ENCODE results near the gene SERTAD3. TPM values are rescaled to one million over a fixed set of nuclear protein-coding genes. Genes with fewer than 3 reads are reported as not detected.
"Not testable (repeated sequence)": the region's sequence is repeated elsewhere in the genome, so short reads cannot be mapped to it uniquely, and the experiment has no call there.

The SERTAD3 gene
- total and polyA plus RNA-seq, 8 donors: 4.9 to 15.0 (median 8.4) TPM

DNA sequence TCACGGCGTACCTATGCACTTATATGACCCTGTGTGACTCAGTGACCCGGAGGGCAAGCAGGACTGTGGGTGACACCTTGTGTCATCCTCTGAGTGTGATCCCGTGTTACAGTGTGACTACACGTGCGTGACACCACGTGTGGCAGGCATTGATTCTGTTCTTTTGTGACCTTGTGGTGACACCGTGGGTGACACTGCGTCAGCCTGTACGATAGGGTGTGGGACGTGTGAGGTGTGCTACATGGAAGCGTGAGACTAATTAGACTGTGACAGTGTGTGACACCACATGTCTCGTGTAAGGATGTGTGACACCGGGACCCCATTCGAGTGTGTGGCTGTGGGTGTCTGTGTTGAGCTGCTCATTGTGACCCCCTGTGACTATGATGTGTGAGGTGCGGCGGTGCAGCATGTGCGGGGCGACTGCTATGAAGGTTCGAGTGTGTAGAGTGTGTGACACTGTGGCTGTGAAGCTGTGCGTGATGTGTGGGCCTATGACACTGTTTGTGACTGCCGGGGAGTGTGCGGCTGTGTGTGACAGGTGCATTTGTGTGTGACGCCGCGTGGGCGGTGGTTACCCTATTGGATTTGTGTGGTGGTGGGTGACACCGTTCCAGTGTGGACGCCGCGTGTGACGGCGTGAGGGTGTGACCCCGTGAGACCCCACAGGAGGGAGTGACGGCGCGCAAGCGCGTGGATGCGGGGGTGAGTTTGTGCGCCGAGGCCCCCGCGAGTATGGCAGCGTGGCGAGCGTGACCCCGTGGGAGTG is 22.3 kb upstream of the SERTAD3 start:
- intact Hi-C loops (cut with DNase I): no loop called here
- Histone ChIP-seq H3K27me3 (no peaks in the 10 kb centered on the region), H3K27ac (peak overlapping the region; percentile 7 to 89 (median 60)), H3K36me3 (no peaks in the 10 kb centered on the region), H3K4me3 (peak overlapping the region; percentile 18 to 69 (median 35)), H3K9me3 (no peaks in the 10 kb centered on the region), H3K4me1 (peaks cover 3 to 19% (median 4%) of the 10 kb centered on the region in 3 donors)
- TF ChIP-seq, protein P1, sequence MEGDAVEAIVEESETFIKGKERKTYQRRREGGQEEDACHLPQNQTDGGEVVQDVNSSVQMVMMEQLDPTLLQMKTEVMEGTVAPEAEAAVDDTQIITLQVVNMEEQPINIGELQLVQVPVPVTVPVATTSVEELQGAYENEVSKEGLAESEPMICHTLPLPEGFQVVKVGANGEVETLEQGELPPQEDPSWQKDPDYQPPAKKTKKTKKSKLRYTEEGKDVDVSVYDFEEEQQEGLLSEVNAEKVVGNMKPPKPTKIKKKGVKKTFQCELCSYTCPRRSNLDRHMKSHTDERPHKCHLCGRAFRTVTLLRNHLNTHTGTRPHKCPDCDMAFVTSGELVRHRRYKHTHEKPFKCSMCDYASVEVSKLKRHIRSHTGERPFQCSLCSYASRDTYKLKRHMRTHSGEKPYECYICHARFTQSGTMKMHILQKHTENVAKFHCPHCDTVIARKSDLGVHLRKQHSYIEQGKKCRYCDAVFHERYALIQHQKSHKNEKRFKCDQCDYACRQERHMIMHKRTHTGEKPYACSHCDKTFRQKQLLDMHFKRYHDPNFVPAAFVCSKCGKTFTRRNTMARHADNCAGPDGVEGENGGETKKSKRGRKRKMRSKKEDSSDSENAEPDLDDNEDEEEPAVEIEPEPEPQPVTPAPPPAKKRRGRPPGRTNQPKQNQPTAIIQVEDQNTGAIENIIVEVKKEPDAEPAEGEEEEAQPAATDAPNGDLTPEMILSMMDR (IDR thresholded peaks at IDR 0.05): no peak
- ATAC-seq (peak; percentile 1 to 7 (median 4)), DNase-seq (peak; percentile 35 to 74 (median 58)), FAIRE-seq (no peak)
- WGBS, 2 donors: 4 to 6% methylated on average over 48 of the region's 48 CpGs

DNA sequence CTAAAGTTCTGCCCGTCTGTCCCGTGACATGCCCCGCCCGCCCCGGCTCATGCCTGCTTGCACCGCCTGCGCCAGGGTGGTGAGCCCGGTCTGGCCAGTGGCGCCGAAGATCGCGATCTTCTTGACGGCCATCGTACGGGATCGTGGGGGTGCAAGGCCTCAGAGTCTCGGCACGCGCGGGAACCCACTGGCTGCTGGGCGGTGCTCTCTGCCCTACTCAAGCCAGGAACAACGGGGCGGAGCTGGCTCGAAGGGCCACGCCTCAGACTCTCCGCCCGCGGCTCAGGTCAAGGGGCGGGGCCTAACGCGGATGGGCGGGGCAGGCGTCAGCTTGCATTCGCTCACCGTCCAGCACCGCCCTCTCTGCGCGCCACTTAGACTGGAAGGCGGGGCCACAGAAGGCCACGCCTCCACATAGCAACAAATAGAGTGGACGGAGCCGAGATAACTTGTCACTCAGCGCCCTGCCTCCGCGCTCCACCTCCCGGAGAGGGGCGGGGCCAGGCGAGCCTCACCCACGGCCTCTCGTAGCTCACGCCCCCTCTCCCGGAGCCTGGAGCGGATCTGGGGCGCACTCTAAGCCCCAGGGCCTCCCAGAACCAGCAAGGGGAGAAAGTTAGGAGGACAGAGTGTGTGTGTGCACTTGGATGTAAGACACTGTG is 21.6 kb upstream of the SERTAD3 start, which contains the start of gene BLVRB:
TSS of gene BLVRB (minus strand) at position 189 of the 662 bp plus-strand sequence. CDS start at position 132, 57 bp downstream.
- intact Hi-C loops (cut with DNase I): no loop called here
- Histone ChIP-seq H3K27ac (peak within 1 kb of the TSS; percentile 57 to 91 (median 88)), H3K4me1 (peaks cover 3 to 19% (median 4%) of the 10 kb centered on the region in 3 donors), H3K4me3 (peak within 1 kb of the TSS; percentile 50 to 77 (median 62)), H3K27me3 (no peaks in the 10 kb centered on the region), H3K9me3 (no peaks in the 10 kb centered on the region), H3K36me3 (no peaks in the 10 kb centered on the region)
- peak; percentile 89 for FAIRE-seq
- 0% methylated on average over 46 to 54 of the region's 54 CpGs for WGBS, 2 donors
- TF ChIP-seq, protein P1 (IDR thresholded peaks at IDR 0.05): no peak
- DNase-seq: peak; percentile 99 to 100 (median 100)
- ATAC-seq: peak; percentile 91 to 93 (median 92)

DNA sequence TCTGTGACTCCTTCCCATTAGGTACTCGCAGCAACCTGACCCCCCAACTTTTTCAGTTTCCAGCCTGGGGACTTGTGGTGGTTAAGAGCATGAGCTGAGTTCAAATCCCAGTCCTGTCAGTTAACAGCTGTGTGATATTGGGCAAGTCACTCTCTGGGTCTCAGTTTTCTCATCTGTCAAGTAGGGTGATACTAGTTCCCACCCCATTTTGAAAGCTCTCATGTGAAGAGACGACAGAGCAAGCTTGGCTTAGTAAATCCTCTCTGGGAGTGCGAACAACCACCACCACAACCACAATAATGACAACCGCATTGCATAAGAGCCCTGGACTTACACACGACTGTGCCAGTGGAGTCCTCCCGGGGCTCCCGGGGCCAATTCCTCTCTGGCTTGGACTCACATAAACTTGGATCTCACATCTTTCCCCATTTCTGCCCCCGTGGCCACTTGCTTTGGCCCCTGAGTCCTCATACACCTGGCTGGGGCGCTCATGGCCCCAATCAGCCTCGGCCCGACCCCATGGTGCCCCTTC is 21.0 kb upstream of the SERTAD3 start:
- no peaks in the 10 kb centered on the region for H3K36me3 ChIP-seq
- TF ChIP-seq, protein P1 (IDR thresholded peaks at IDR 0.05): no peak
- WGBS, 2 donors: 9 to 12% methylated on average over 11 of the region's 11 CpGs
- intact Hi-C loops (cut with DNase I): no loop called here
- FAIRE-seq: no peak
- no peaks in the 10 kb centered on the region for H3K9me3 ChIP-seq
- peak overlapping the region; percentile 50 to 77 (median 62) for H3K4me3 ChIP-seq
- peak overlapping the region; percentile 57 to 91 (median 88) for H3K27ac ChIP-seq
- H3K4me1 ChIP-seq: peaks cover 3 to 19% (median 4%) of the 10 kb centered on the region in 3 donors
- no peaks in the 10 kb centered on the region for H3K27me3 ChIP-seq
- DNase-seq: no peak
- peak; percentile 16 to 34 (median 26) for ATAC-seq

DNA sequence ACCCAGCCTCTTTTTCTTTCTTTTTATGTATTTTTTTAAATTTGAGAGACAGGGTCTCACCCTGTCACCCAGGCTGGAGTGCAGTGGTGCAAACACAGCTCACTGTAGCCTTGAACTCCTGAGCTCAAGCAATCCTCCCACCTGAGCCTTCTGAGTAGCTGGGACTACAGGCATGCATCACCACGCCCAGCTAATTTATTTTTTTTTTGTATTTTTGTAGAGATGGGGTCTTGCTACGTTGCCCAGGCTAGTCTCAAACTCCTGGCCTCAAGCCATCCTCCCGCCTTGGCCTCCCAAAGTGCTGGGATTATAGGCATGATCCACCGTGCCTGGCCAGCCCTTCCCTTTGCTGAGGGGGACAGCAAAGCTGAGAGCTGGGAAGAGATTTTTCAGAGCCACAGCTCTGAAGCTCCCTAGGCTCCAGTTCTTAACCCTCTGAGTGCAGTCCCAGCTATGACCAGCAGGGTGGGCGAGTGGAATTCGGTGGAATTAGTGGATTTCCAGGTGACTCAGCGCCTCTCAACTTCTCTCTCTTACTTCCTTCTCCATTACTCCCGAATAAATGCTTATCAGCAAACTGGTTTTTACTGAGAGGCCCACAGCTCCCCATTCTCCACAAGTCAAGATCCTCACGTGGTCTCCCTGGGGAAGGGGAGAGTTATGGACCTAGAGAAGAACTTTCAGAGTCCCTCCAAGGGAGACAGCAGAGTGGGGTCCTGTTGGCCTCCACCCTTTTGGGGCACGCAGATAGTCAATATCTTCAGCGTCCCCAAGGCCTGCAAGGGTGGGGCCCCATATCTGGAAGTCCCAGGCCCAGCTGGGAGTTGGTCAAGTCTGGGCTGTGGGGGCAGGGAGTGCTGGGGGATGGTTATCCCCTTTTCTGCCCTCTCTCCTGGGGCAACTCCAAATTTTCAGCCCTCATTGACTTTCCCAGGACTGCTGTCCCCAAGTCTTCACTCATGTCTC is 20.2 kb upstream of the SERTAD3 start:
- peak; percentile 51 to 71 (median 60) for ATAC-seq
- no peaks in the 10 kb centered on the region for H3K9me3 ChIP-seq
- H3K4me1 ChIP-seq: peaks cover 3 to 19% (median 4%) of the 10 kb centered on the region in 3 donors
- no peak for FAIRE-seq
- H3K4me3 ChIP-seq: peak overlapping the region; percentile 50 to 77 (median 62)
- peak; percentile 82 to 97 (median 90) for DNase-seq
- 17 to 20% methylated on average over 11 of the region's 11 CpGs for WGBS, 2 donors
- intact Hi-C loops (cut with DNase I): no loop called here
- H3K27ac ChIP-seq: peak overlapping the region; percentile 57 to 91 (median 88)
- H3K36me3 ChIP-seq: no peaks in the 10 kb centered on the region
- TF ChIP-seq, protein P1 (IDR thresholded peaks at IDR 0.05): peak; percentile 66 to 92 (median 88)
- H3K27me3 ChIP-seq: no peaks in the 10 kb centered on the region

DNA sequence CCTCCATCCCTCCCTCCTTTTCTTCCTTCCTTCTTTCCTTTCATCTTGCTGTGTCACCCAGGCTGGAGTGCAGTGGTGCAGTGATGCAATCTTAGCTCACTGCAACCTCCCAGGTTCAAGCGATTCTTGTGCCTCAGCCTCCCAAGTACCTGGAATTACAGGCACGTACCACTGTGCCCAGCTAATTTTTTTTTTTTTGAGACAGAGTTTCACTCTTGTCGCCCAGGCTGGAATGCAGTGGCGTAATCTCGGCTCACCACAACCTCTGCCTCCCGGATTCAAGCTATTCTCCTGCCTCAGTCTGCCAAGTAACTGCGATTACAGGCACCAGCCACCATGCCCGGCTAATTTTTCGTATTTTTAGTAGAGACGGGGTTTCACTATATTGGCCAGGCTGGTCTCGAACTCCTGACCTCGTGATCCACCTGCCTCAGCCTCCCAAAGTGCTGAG is 19.5 kb upstream of the SERTAD3 start:
- peaks cover 3 to 19% (median 4%) of the 10 kb centered on the region in 3 donors for H3K4me1 ChIP-seq
- FAIRE-seq; H3K36me3 ChIP-seq; ATAC-seq; H3K4me3 ChIP-seq; H3K27me3 ChIP-seq; H3K9me3 ChIP-seq; intact Hi-C loops (cut with DNase I): not testable (repeated sequence)
- peak overlapping the region in 2 of 4 donors; percentile 89 to 91 for H3K27ac ChIP-seq
- WGBS, 2 donors: 62 to 75% methylated on average over 12 of the region's 12 CpGs
- DNase-seq: peak in 1 of 6 donors; percentile 7

All from pancreas (tissue), 10 donors.